ENCODE results near the gene TMEM117.

The TMEM117 gene

GRCh38 chr12:44154128-44154527, 318.2 kb downstream of the TMEM117 start:
- no peak overlapping the region for H3K9ac ChIP-seq (ENCODE audit: low read depth, low read length, poor library complexity)
- no peak overlapping the region for H3K27ac ChIP-seq (replicated peaks; ENCODE audit: low read length)
- H3K79me1 ChIP-seq (ENCODE audit: low read depth, low read length): no peaks in the 10 kb centered on the region
- H2BK12ac ChIP-seq (ENCODE audit: low read length): no peak overlapping the region
- no peak overlapping the region for H3K4me3 ChIP-seq (ENCODE audit: low read length in 2 of 2)
- no peak overlapping the region for H2AK5ac ChIP-seq (ENCODE audit: low read depth, low read length)
- no peak for DNase-seq (ENCODE audit: low spot score)
- H3K36me3 ChIP-seq (replicated peaks in 1 of 2; ENCODE audit: control insufficient read depth in 2 of 2, insufficient read depth in 2 of 2, low read length in 2 of 2): no peaks in the 10 kb centered on the region
- H4K91ac ChIP-seq (ENCODE audit: low read depth, low read length, poor library complexity): no peak overlapping the region
- H2BK120ac ChIP-seq (ENCODE audit: low read depth, low read length): no peak overlapping the region
- H3K4me2 ChIP-seq (ENCODE audit: insufficient read depth, low read length, poor library complexity, severe bottlenecking): no peak overlapping the region
- H2BK15ac ChIP-seq (ENCODE audit: low read length): no peak overlapping the region
- H3K23ac ChIP-seq (ENCODE audit: low read depth, low read length, poor library complexity): no peak overlapping the region
- H4K8ac ChIP-seq (ENCODE audit: low read depth, low read length): no peak overlapping the region
- no peaks in the 10 kb centered on the region for H3K9me3 ChIP-seq (replicated peaks in 1 of 2; ENCODE audit: control insufficient read depth in 2 of 2, insufficient read depth in 1 of 2, low read depth in 1 of 2, low read length in 2 of 2)
- peaks cover 1 to 13% of the 10 kb centered on the region in 2 donors for H3K4me1 ChIP-seq (ENCODE audit: control insufficient read depth in 2 of 2, insufficient read depth in 1 of 2, low read depth in 1 of 2, low read length in 2 of 2)
- H2BK5ac ChIP-seq (ENCODE audit: low read length): no peak overlapping the region
- H2AFZ ChIP-seq (ENCODE audit: low read length): no peak overlapping the region
- no CpG with 5 or more reads among the region's 5 CpGs for WGBS, 2 donors (ENCODE audit: extremely low coverage in 2 of 2, insufficient read length in 2 of 2, insufficient replicate concordance in 1 of 2)
- no peak overlapping the region for H3K4ac ChIP-seq (ENCODE audit: low read length)
- no peaks in the 10 kb centered on the region for H3K27me3 ChIP-seq (ENCODE audit: control insufficient read depth in 3 of 3, insufficient read depth in 3 of 3, low read depth in 1 of 3, low read length in 3 of 3)
- H3K18ac ChIP-seq (ENCODE audit: low read length): no peak overlapping the region
- no peak overlapping the region for H3K14ac ChIP-seq (ENCODE audit: low read length)

DNA sequence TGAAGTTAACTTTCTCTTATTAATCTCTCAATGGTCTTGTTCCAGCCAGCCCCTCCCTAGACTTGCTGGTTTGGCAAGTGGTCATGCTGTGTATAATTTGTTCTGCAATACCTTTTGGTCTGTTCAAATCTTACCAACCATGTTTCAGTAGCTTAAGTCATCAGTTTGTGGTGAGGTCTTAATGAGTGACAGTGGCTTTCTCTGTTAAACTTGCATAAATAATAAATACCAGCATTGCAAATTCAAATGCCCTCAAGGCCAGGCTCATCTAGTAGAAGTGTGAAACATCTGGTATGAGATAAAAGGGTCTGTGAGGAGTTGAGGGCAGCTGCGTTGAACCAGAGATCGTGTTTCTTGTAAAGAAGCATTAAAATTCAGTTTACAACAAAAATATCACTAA, 319.5 kb downstream of the TMEM117 start:
- no CpG with 5 or more reads among the region's 2 CpGs for WGBS, 2 donors (ENCODE audit: extremely low coverage in 2 of 2, insufficient read length in 2 of 2, insufficient replicate concordance in 1 of 2)
- H4K8ac ChIP-seq (ENCODE audit: low read depth, low read length): no peak overlapping the region
- H3K9ac ChIP-seq (ENCODE audit: low read depth, low read length, poor library complexity): no peak overlapping the region
- H3K18ac ChIP-seq (ENCODE audit: low read length): no peak overlapping the region
- no peak overlapping the region for H4K91ac ChIP-seq (ENCODE audit: low read depth, low read length, poor library complexity)
- H2BK12ac ChIP-seq (ENCODE audit: low read length): no peak overlapping the region
- DNase-seq (ENCODE audit: low spot score): no peak
- H3K79me1 ChIP-seq (ENCODE audit: low read depth, low read length): no peaks in the 10 kb centered on the region
- peaks cover 1 to 21% of the 10 kb centered on the region in 2 donors for H3K4me1 ChIP-seq (ENCODE audit: control insufficient read depth in 2 of 2, insufficient read depth in 1 of 2, low read depth in 1 of 2, low read length in 2 of 2)
- no peak overlapping the region for H3K4ac ChIP-seq (ENCODE audit: low read length)
- no peak overlapping the region for H2BK120ac ChIP-seq (ENCODE audit: low read depth, low read length)
- no peaks in the 10 kb centered on the region for H3K27me3 ChIP-seq (ENCODE audit: control insufficient read depth in 3 of 3, insufficient read depth in 3 of 3, low read depth in 1 of 3, low read length in 3 of 3)
- no peak overlapping the region for H3K27ac ChIP-seq (replicated peaks; ENCODE audit: low read length)
- H3K4me2 ChIP-seq (ENCODE audit: insufficient read depth, low read length, poor library complexity, severe bottlenecking): no peak overlapping the region
- no peak overlapping the region for H2BK5ac ChIP-seq (ENCODE audit: low read length)
- no peak overlapping the region for H2BK15ac ChIP-seq (ENCODE audit: low read length)
- no peaks in the 10 kb centered on the region for H3K9me3 ChIP-seq (replicated peaks in 1 of 2; ENCODE audit: control insufficient read depth in 2 of 2, insufficient read depth in 1 of 2, low read depth in 1 of 2, low read length in 2 of 2)
- H2AFZ ChIP-seq (ENCODE audit: low read length): peak overlapping the region; percentile 14
- no peaks in the 10 kb centered on the region for H3K36me3 ChIP-seq (replicated peaks in 1 of 2; ENCODE audit: control insufficient read depth in 2 of 2, insufficient read depth in 2 of 2, low read length in 2 of 2)
- no peak overlapping the region for H3K4me3 ChIP-seq (ENCODE audit: low read length in 2 of 2)
- no peak overlapping the region for H3K23ac ChIP-seq (ENCODE audit: low read depth, low read length, poor library complexity)
- H3K14ac ChIP-seq (ENCODE audit: low read length): no peak overlapping the region
- no peak overlapping the region for H2AK5ac ChIP-seq (ENCODE audit: low read depth, low read length)

- H3K27me3 ChIP-seq (ENCODE audit: control insufficient read depth in 3 of 3, insufficient read depth in 3 of 3, low read depth in 1 of 3, low read length in 3 of 3): no peaks in the 10 kb centered on the region
- no peak overlapping the region for H2AK5ac ChIP-seq (ENCODE audit: low read depth, low read length)
- no peak for DNase-seq (ENCODE audit: low spot score)
- no peak overlapping the region for H2AFZ ChIP-seq (ENCODE audit: low read length)
- no peak overlapping the region for H2BK5ac ChIP-seq (ENCODE audit: low read length)
- no peak overlapping the region for H3K27ac ChIP-seq (replicated peaks; ENCODE audit: low read length)
- no CpG with 5 or more reads among the region's 2 CpGs for WGBS, 2 donors (ENCODE audit: extremely low coverage in 2 of 2, insufficient read length in 2 of 2, insufficient replicate concordance in 1 of 2)
- H3K14ac ChIP-seq (ENCODE audit: low read length): no peak overlapping the region
- H3K9ac ChIP-seq (ENCODE audit: low read depth, low read length, poor library complexity): no peak overlapping the region
- no peak overlapping the region for H3K23ac ChIP-seq (ENCODE audit: low read depth, low read length, poor library complexity)
- no peak overlapping the region for H2BK12ac ChIP-seq (ENCODE audit: low read length)
- H3K4me3 ChIP-seq (ENCODE audit: low read length in 2 of 2): no peak overlapping the region
- no peak overlapping the region for H3K4me2 ChIP-seq (ENCODE audit: insufficient read depth, low read length, poor library complexity, severe bottlenecking)
- no peaks in the 10 kb centered on the region for H3K9me3 ChIP-seq (replicated peaks in 1 of 2; ENCODE audit: control insufficient read depth in 2 of 2, insufficient read depth in 1 of 2, low read depth in 1 of 2, low read length in 2 of 2)
- no peak overlapping the region for H2BK15ac ChIP-seq (ENCODE audit: low read length)
- peaks cover 1 to 21% of the 10 kb centered on the region in 2 donors for H3K4me1 ChIP-seq (ENCODE audit: control insufficient read depth in 2 of 2, insufficient read depth in 1 of 2, low read depth in 1 of 2, low read length in 2 of 2)
- peaks cover 0 to 2% of the 10 kb centered on the region in 2 donors for H3K36me3 ChIP-seq (replicated peaks in 1 of 2; ENCODE audit: control insufficient read depth in 2 of 2, insufficient read depth in 2 of 2, low read length in 2 of 2)
- no peak overlapping the region for H4K91ac ChIP-seq (ENCODE audit: low read depth, low read length, poor library complexity)
- no peaks in the 10 kb centered on the region for H3K79me1 ChIP-seq (ENCODE audit: low read depth, low read length)
- H4K8ac ChIP-seq (ENCODE audit: low read depth, low read length): no peak overlapping the region
- no peak overlapping the region for H3K18ac ChIP-seq (ENCODE audit: low read length)
- no peak overlapping the region for H2BK120ac ChIP-seq (ENCODE audit: low read depth, low read length)
- no peak overlapping the region for H3K4ac ChIP-seq (ENCODE audit: low read length)
These were observed 321.5 kb downstream of the TMEM117 start for GRCh38 chr12:44157359-44157758.

- H3K79me1 ChIP-seq (ENCODE audit: low read depth, low read length): no peaks in the 10 kb centered on the region
- no peak overlapping the region for H3K9ac ChIP-seq (ENCODE audit: low read depth, low read length, poor library complexity)
- H3K18ac ChIP-seq (ENCODE audit: low read length): no peak overlapping the region
- H3K27ac ChIP-seq (replicated peaks; ENCODE audit: low read length): no peak overlapping the region
- no peaks in the 10 kb centered on the region for H3K27me3 ChIP-seq (ENCODE audit: control insufficient read depth in 3 of 3, insufficient read depth in 3 of 3, low read depth in 1 of 3, low read length in 3 of 3)
- DNase-seq (ENCODE audit: low spot score): no peak
- no peak overlapping the region for H2BK15ac ChIP-seq (ENCODE audit: low read length)
- no peak overlapping the region for H3K4ac ChIP-seq (ENCODE audit: low read length)
- no peak overlapping the region for H2AK5ac ChIP-seq (ENCODE audit: low read depth, low read length)
- peaks cover 0 to 2% of the 10 kb centered on the region in 2 donors for H3K36me3 ChIP-seq (replicated peaks in 1 of 2; ENCODE audit: control insufficient read depth in 2 of 2, insufficient read depth in 2 of 2, low read length in 2 of 2)
- no peak overlapping the region for H4K8ac ChIP-seq (ENCODE audit: low read depth, low read length)
- H2BK12ac ChIP-seq (ENCODE audit: low read length): no peak overlapping the region
- no CpG with 5 or more reads among the region's 2 CpGs for WGBS, 2 donors (ENCODE audit: extremely low coverage in 2 of 2, insufficient read length in 2 of 2, insufficient replicate concordance in 1 of 2)
- peak overlapping the region; percentile 40 for H2AFZ ChIP-seq (ENCODE audit: low read length)
- no peak overlapping the region for H2BK5ac ChIP-seq (ENCODE audit: low read length)
- H2BK120ac ChIP-seq (ENCODE audit: low read depth, low read length): no peak overlapping the region
- H4K91ac ChIP-seq (ENCODE audit: low read depth, low read length, poor library complexity): no peak overlapping the region
- H3K9me3 ChIP-seq (replicated peaks in 1 of 2; ENCODE audit: control insufficient read depth in 2 of 2, insufficient read depth in 1 of 2, low read depth in 1 of 2, low read length in 2 of 2): no peaks in the 10 kb centered on the region
- no peak overlapping the region for H3K23ac ChIP-seq (ENCODE audit: low read depth, low read length, poor library complexity)
- H3K4me2 ChIP-seq (ENCODE audit: insufficient read depth, low read length, poor library complexity, severe bottlenecking): no peak overlapping the region
- H3K4me1 ChIP-seq (ENCODE audit: control insufficient read depth in 2 of 2, insufficient read depth in 1 of 2, low read depth in 1 of 2, low read length in 2 of 2): peaks cover 1 to 21% of the 10 kb centered on the region in 2 donors
- no peak overlapping the region for H3K4me3 ChIP-seq (ENCODE audit: low read length in 2 of 2)
- no peak overlapping the region for H3K14ac ChIP-seq (ENCODE audit: low read length)
These were observed 322.9 kb downstream of the TMEM117 start for GRCh38 chr12:44158746-44159145.
